ENCODE results near the gene ANKS1B. TPM values are rescaled to one million over a fixed set of nuclear protein-coding genes. Genes with fewer than 3 reads are reported as not detected.

ANKS1B gene
- total RNA-seq, 2 experiments from 2014 or later, result not detected

DNA sequence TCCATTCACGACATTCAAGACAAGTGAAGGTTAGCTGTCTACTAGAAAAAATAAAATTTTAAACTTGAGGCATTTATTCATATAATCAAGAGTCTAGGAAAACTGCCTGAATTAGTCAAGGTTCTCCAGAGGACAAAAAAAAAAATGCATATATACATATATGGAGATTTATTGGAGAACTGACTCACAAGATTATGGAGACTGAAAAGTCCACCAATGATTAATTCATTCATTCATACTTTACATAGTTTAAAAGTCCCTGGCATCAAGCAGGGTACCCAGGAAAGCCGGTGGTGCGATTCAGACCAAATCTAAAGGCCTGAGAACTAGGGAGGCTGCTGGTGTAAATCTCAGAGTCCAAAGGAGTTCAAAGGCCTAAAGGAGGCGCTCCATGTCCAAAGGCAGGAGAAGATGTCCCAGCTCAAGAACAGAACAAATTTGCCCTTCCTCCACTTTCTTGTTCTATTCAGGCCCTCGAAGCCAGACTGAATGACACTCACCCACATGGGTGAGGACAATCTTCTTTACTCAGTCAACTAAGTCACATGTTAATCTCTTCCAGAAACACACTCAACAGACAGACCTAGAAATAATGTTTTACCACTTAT lies 64.3 kb downstream of the ANKS1B start:
- Mint-ChIP-seq H3K9me3 (no peaks in the 10 kb centered on the region), H3K27ac (no peak overlapping the region), H3K36me3 (no peaks in the 10 kb centered on the region), H3K4me1 (no peaks in the 10 kb centered on the region), H3K4me3 (no peak overlapping the region), H3K27me3 (no peaks in the 10 kb centered on the region)
- no peak for DNase-seq

DNA sequence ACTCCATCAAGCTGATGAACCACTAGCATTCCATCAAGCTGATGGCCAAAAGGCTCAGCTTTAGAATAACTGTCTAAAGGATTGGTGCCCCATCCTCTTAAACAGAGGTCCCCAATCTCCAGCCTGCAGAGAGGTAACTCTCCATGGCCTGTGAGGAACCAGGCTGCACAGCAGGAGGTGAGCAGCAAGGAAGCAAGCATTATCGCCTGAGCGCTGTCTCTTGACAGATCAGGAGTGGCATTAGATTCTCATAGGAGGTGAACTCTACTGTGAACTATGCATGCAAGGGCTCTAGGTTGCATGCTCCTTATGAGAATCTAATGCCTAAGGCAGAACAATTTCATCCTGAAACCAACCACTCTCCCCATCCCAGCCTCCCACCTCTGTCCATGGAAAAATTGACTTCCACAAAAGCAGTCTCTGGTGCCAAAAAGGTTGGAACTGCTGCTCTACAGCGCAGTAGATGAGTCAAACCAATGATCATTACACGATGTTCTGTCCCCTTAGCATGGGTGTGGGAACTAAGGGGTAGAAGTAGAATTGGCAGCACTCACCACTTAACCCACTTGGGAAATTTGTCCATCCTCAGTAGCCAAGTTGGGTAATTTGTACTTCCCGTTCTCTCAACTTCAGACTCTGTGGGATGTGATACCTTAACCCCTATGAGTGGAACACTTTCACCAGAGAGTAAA lies 66.9 kb downstream of the ANKS1B start:
- DNase-seq, result no peak
- Mint-ChIP-seq H3K27ac (no peak overlapping the region), H3K4me1 (no peaks in the 10 kb centered on the region), H3K9me3 (no peaks in the 10 kb centered on the region), H3K4me3 (no peak overlapping the region), H3K36me3 (no peaks in the 10 kb centered on the region), H3K27me3 (no peaks in the 10 kb centered on the region)

DNA sequence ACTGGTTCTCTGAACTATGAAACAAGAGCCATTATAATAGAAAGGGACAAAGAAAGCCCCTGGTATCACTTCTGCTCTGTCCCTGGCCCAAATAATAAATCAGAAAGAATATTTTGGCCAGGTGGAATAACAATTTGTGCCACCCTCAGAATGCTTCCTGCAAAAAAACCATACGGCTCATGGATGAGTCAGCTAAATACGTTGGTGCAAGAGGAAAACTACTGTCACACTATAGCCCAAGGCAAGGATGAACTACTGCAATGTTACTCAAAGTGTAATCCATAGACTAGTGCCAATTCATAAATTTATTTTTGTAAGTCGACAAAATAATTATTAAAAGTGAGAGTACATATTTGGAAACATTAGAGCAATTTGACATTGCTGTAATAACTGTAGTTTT lies 68.2 kb downstream of the ANKS1B start:
- no peak overlapping the region for H3K27ac Mint-ChIP-seq
- no peak overlapping the region for H3K4me3 Mint-ChIP-seq
- DNase-seq, result no peak

GRCh38 chr12:99915251-99916082 lies 69.3 kb downstream of the ANKS1B start:
- no peak overlapping the region for H3K4me3 Mint-ChIP-seq

More for the DNA sequence above, 68.2 kb downstream of the ANKS1B start:
- no peaks in the 10 kb centered on the region for H3K4me1 Mint-ChIP-seq
- no peaks in the 10 kb centered on the region for H3K27me3 Mint-ChIP-seq
- H3K9me3 Mint-ChIP-seq, result no peaks in the 10 kb centered on the region
- no peaks in the 10 kb centered on the region for H3K36me3 Mint-ChIP-seq

GRCh38 chr12:99914206-99914605 lies 70.5 kb downstream of the ANKS1B start:
- H3K9me3 Mint-ChIP-seq, result no peaks in the 10 kb centered on the region
- no peaks in the 10 kb centered on the region for H3K36me3 Mint-ChIP-seq
- no peak overlapping the region for H3K27ac Mint-ChIP-seq
- H3K27me3 Mint-ChIP-seq, result no peaks in the 10 kb centered on the region
- no peak for DNase-seq
- no peaks in the 10 kb centered on the region for H3K4me1 Mint-ChIP-seq
- H3K4me3 Mint-ChIP-seq, result no peak overlapping the region

More at GRCh38 chr12:99915251-99916082, 69.3 kb downstream of the ANKS1B start:
- Mint-ChIP-seq H3K36me3 (no peaks in the 10 kb centered on the region), H3K4me1 (no peaks in the 10 kb centered on the region), H3K9me3 (no peaks in the 10 kb centered on the region), H3K27ac (no peak overlapping the region), H3K27me3 (no peaks in the 10 kb centered on the region)
- no peak for DNase-seq

DNA sequence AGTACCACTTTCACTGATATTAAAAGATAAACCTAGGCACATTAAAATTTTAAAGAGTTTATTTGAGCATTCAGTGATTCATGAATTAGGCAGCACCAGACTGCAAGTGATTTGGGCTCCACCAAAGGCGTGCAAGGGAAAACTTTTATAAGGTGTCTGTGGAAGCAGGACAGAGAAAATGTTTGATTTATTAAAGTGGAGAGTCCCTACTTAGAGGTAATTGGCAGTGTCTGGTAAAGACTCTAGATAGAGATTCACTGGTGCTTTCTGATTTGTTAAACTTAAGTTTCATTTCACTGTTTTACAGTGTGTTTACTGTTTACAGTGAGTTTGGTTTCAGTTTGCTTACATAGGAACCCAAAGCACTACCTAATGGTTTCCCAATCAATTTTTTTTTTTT lies 72.8 kb downstream of the ANKS1B start:
- H3K27ac Mint-ChIP-seq, result no peak overlapping the region
- H3K27me3 Mint-ChIP-seq, result no peaks in the 10 kb centered on the region
- H3K4me3 Mint-ChIP-seq, result no peak overlapping the region
- no peaks in the 10 kb centered on the region for H3K36me3 Mint-ChIP-seq
- no peaks in the 10 kb centered on the region for H3K4me1 Mint-ChIP-seq
- no peak for DNase-seq
- no peaks in the 10 kb centered on the region for H3K9me3 Mint-ChIP-seq

- Mint-ChIP-seq H3K27me3 (no peaks in the 10 kb centered on the region), H3K27ac (no peak overlapping the region), H3K36me3 (no peaks in the 10 kb centered on the region), H3K4me1 (no peaks in the 10 kb centered on the region), H3K4me3 (no peak overlapping the region), H3K9me3 (no peaks in the 10 kb centered on the region)
- DNase-seq, result no peak
Observed at GRCh38 chr12:99911081-99911480, 73.7 kb downstream of the ANKS1B start.

- H3K36me3 Mint-ChIP-seq, result no peaks in the 10 kb centered on the region
- no peaks in the 10 kb centered on the region for H3K9me3 Mint-ChIP-seq
- no peak for DNase-seq
- no peaks in the 10 kb centered on the region for H3K27me3 Mint-ChIP-seq
- H3K4me1 Mint-ChIP-seq, result no peaks in the 10 kb centered on the region
- no peak overlapping the region for H3K27ac Mint-ChIP-seq
- no peak overlapping the region for H3K4me3 Mint-ChIP-seq
Observed at GRCh38 chr12:99910342-99910741, 74.4 kb downstream of the ANKS1B start.

GRCh38 chr12:99906786-99907579 lies 77.8 kb downstream of the ANKS1B start:
- no peak for DNase-seq
- Mint-ChIP-seq H3K9me3 (peaks cover 1% of the 10 kb centered on the region), H3K27ac (no peak overlapping the region), H3K36me3 (no peaks in the 10 kb centered on the region), H3K4me1 (no peaks in the 10 kb centered on the region), H3K4me3 (no peak overlapping the region), H3K27me3 (no peaks in the 10 kb centered on the region)

- no peaks in the 10 kb centered on the region for H3K4me1 Mint-ChIP-seq
- H3K27ac Mint-ChIP-seq, result no peak overlapping the region
- no peaks in the 10 kb centered on the region for H3K27me3 Mint-ChIP-seq
- no peak for DNase-seq
- H3K9me3 Mint-ChIP-seq, result peaks cover 1% of the 10 kb centered on the region
- no peaks in the 10 kb centered on the region for H3K36me3 Mint-ChIP-seq
- H3K4me3 Mint-ChIP-seq, result no peak overlapping the region
Observed at GRCh38 chr12:99901181-99901580, 83.6 kb downstream of the ANKS1B start.

GRCh38 chr12:99898645-99899044 lies 86.1 kb downstream of the ANKS1B start:
- Mint-ChIP-seq H3K4me3 (no peak overlapping the region), H3K27me3 (no peaks in the 10 kb centered on the region), H3K9me3 (peaks cover 1% of the 10 kb centered on the region), H3K36me3 (no peaks in the 10 kb centered on the region), H3K27ac (no peak overlapping the region), H3K4me1 (no peaks in the 10 kb centered on the region)
- no peak for DNase-seq

GRCh38 chr12:99879439-99879838 lies 105.3 kb downstream of the ANKS1B start:
- Mint-ChIP-seq H3K9me3 (peaks cover 5% of the 10 kb centered on the region), H3K4me1 (no peaks in the 10 kb centered on the region), H3K4me3 (no peak overlapping the region), H3K27me3 (no peaks in the 10 kb centered on the region), H3K27ac (no peak overlapping the region), H3K36me3 (no peaks in the 10 kb centered on the region)
- DNase-seq, result no peak

DNA sequence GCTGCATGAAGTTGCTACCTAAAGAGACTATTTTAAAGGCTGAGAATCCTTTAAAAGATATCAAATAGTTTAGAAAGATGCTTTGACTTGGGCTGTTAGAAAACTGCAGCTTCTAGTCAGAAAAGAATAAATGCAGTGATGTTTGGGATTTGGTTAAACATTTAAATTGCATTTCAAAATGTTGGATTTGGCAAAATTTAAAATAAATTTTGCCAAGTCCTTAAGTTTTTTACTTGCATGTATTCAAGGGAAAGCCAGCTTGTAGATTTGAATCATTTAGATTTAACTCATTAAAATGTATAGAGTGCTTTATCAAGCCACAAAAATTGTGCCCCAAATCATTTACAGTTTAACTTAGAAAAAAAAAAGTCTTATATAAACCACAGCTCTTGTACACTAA lies 109.7 kb downstream of the ANKS1B start:
- H3K27me3 Mint-ChIP-seq, result no peaks in the 10 kb centered on the region
- H3K4me3 Mint-ChIP-seq, result no peak overlapping the region
- H3K27ac Mint-ChIP-seq, result no peak overlapping the region
- H3K9me3 Mint-ChIP-seq, result peaks cover 7% of the 10 kb centered on the region
- no peaks in the 10 kb centered on the region for H3K4me1 Mint-ChIP-seq
- DNase-seq, result no peak
- no peaks in the 10 kb centered on the region for H3K36me3 Mint-ChIP-seq

GRCh38 chr12:99870085-99870484 lies 114.7 kb downstream of the ANKS1B start:
- H3K27me3 Mint-ChIP-seq, result no peaks in the 10 kb centered on the region
- DNase-seq, result no peak
- no peaks in the 10 kb centered on the region for H3K36me3 Mint-ChIP-seq
- H3K27ac Mint-ChIP-seq, result no peak overlapping the region
- no peak overlapping the region for H3K4me3 Mint-ChIP-seq
- no peaks in the 10 kb centered on the region for H3K4me1 Mint-ChIP-seq
- H3K9me3 Mint-ChIP-seq, result peaks cover 6% of the 10 kb centered on the region

GRCh38 chr12:99861731-99862130 lies 123.0 kb downstream of the ANKS1B start:
- H3K27ac Mint-ChIP-seq, result no peak overlapping the region
- no peak overlapping the region for H3K4me3 Mint-ChIP-seq
- no peaks in the 10 kb centered on the region for H3K27me3 Mint-ChIP-seq
- no peaks in the 10 kb centered on the region for H3K9me3 Mint-ChIP-seq
- DNase-seq, result no peak
- no peaks in the 10 kb centered on the region for H3K36me3 Mint-ChIP-seq
- no peaks in the 10 kb centered on the region for H3K4me1 Mint-ChIP-seq
